GM12875 (cell line): ENCODE measurements around the gene NDUFB7.

ENCODE experiments used
- H3K4me3 ChIP-seq: one replicate; pipeline ENCODE4 v1.5.1; 2011; ENCODE audit warnings: low read depth, low read length, control low read depth
- CTCF ChIP-seq: IDR thresholded peaks from 2 replicates; pipeline ENCODE4 v1.5.1; 2011; ENCODE audit warnings: low read depth, mild to moderate bottlenecking, control low read depth, inconsistent platforms, low read length, moderate library complexity, borderline replicate concordance; ENCODE audit not compliant: insufficient read depth

The NDUFB7 gene

GRCh38 chr19:14526423-14526822 is 45.4 kb downstream of the NDUFB7 start:
- TF ChIP-seq CTCF, result no peak

DNA sequence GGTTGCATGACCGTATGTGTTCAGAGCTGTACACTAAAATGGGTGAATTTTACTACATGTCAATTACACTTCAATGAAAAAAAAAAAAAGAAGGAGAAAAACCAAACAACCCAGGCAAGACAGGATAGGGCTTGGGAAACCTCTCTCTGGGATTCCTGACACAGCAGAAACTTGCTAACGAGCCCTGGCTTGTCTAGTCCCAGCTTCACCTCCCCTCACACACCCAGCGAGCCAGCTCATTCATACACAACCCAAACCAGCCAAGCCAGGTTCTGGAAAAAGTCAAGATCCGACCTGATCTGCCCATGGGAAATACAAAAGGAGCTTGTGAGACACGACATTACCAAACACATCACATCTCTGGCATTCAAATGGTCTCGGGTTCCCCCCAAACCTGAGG is 46.1 kb downstream of the NDUFB7 start:
- no peak for TF ChIP-seq CTCF
- H3K4me3 ChIP-seq, result no peak overlapping the region

More at GRCh38 chr19:14526423-14526822, 45.4 kb downstream of the NDUFB7 start:
- H3K4me3 ChIP-seq, result no peak overlapping the region

- H3K4me3 ChIP-seq, result no peak overlapping the region
- TF ChIP-seq CTCF, result no peak
These were observed 51.3 kb downstream of the NDUFB7 start for GRCh38 chr19:14520543-14520942.

GRCh38 chr19:14519860-14520407 is 51.9 kb downstream of the NDUFB7 start:
- TF ChIP-seq CTCF, result no peak
- no peak overlapping the region for H3K4me3 ChIP-seq

DNA sequence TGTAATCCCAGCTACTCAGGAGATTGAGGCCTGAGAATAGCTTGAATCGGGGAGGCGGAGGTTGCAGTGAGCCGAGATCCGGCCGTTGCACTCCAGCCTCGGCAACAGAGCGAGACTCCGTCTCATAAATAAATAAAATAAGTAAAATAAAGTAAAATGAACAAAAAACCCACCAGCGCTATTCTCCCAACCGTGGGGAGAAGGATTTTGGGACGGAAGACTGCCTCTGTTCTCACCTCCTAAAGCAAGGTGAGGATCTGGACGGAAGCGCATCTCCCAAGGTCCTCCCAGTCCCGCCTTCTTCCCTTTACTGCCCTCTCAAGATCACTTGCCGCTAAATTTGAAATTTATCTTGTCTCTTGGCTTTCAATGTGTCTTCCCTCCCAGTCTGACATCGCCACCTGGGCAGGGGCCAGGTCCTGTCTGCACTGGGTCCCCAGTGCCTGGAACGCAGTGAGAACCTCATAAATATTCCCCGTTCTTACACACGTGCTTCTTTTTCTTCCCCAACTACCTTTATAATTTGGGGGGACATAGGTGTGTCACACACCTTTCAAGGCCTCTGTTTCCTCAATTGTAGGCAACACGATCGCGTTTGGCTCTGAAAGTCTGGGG is 52.5 kb downstream of the NDUFB7 start:
- H3K4me3 ChIP-seq, result no peak overlapping the region
- TF ChIP-seq CTCF, result no peak

DNA sequence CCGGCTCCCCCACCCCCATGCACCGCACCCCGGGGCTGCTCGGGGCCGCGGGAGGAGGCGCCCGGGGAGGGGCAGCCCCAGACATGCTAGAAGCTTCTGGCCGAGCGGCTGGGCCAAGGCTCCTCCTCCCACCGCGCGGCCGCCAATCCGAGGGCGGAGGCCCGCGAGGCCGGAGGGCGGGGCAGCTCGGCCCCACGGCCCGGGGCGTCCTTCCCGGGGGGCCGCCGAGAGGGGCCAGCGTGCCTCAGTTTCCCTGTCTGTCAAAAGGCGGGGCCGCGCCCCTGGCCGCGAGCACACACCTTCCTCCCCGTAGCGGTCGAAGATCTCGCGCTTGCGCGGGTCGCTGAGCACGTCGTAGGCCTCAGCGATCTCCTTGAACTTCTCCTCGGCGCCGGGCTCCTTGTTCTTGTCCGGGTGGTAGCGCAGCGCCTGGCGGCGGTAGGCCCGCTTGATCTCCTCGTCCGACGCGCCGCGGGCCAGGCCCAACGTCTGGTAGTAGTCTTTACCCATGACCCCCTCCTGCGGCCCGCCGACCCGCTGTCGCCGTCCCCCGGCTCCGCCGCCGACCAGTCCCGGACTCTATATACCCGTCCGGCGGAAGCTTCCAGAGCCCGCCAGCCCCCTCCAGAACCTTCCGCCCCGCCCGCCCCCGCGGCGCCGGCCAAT is 53.9 kb downstream of the NDUFB7 start, which contains the start of gene DNAJB1:
DNAJB1 (minus strand) TSS at position 558 of the 666 bp plus-strand sequence; CDS start at position 510, 48 bp downstream.
- H3K4me3 ChIP-seq, result peak within 1 kb of the TSS; percentile 73

More for the DNA sequence above, 53.9 kb downstream of the NDUFB7 start, which contains the start of gene DNAJB1:
- TF ChIP-seq CTCF, result no peak
